Caco-2 (cell line): ENCODE measurements around the gene ZNG1F. TPM values are rescaled to one million over a fixed set of nuclear protein-coding genes. Genes with fewer than 3 reads are reported as not detected.
"Not testable (repeated sequence)": the region's sequence is repeated elsewhere in the genome, so short reads cannot be mapped to it uniquely, and the experiment has no call there.

Source experiments
- BruUV-seq: library from RNA; stranded (reverse); fragments of 400-500 nt; replicated peaks from 2 replicates; lab custom pipeline; 2021; lab: Mats Ljungman, UMichigan
- CTCF ChIA-PET: fragments of 300-600 bp; sonication (Branson Sonifier 250); formaldehyde crosslinking; loops from one replicate; lab custom pipeline; 2022; ENCODE audit warnings: antibody characterized with exemption; lab: Charles Lee
- POLR2A ChIA-PET: fragments of 300-600 bp; sonication (Branson Sonifier 250); formaldehyde crosslinking; loops from one replicate; lab custom pipeline; 2022; ENCODE audit warnings: antibody characterized with exemption; lab: Charles Lee
- DNase-seq, 2 experiments: peaks; one replicate each; pipeline versions ENCODE4 v3.0.0 to v3.0.0-alpha.2; 2020 to 2022
- H3K27me3 ChIP-seq: replicated peaks from 2 replicates; pipeline ENCODE4 v1.6.0; 2011; ENCODE audit warnings: low read length; ENCODE audit not compliant: control insufficient read depth, insufficient read depth
- H3K36me3 ChIP-seq: 2 replicates; pipeline ENCODE4 v1.5.1; 2011; ENCODE audit warnings: low read length; ENCODE audit not compliant: control insufficient read depth, insufficient read depth
- H3K4me1 ChIP-seq: fragments of 250-450 bp; sonication (Bioruptor Pico); 2 replicates; pipeline ENCODE4 v1.5.1; 2020; ENCODE audit warnings: mild to moderate bottlenecking
- H3K4me3 ChIP-seq: 2 replicates; pipeline ENCODE4 v1.5.1; 2011; ENCODE audit warnings: low read depth, mild to moderate bottlenecking, control low read depth, low read length
- H3K9me3 ChIP-seq: fragments of 250-450 bp; sonication (Bioruptor Pico); 2 replicates; pipeline ENCODE4 v1.5.1; 2020; ENCODE audit warnings: mild to moderate bottlenecking, moderate library complexity
- H3K27ac Mint-ChIP-seq: one replicate; pipeline ENCODE4 v1.8.0; 2022; ENCODE audit warnings: mixed read lengths; ENCODE audit not compliant: unreplicated experiment
- H3K27me3 Mint-ChIP-seq: one replicate; pipeline ENCODE4 v1.8.0; 2022; ENCODE audit warnings: mixed read lengths; ENCODE audit not compliant: insufficient read depth, unreplicated experiment
- H3K36me3 Mint-ChIP-seq: one replicate; pipeline ENCODE4 v1.8.0; 2022; ENCODE audit warnings: mild to moderate bottlenecking, mixed read lengths; ENCODE audit not compliant: insufficient read depth, unreplicated experiment
- H3K4me1 Mint-ChIP-seq: one replicate; pipeline ENCODE4 v1.8.0; 2022; ENCODE audit warnings: low read depth, mixed read lengths; ENCODE audit not compliant: unreplicated experiment
- H3K4me3 Mint-ChIP-seq: one replicate; pipeline ENCODE4 v1.8.0; 2022; ENCODE audit warnings: mild to moderate bottlenecking, moderate library complexity, mixed read lengths; ENCODE audit not compliant: unreplicated experiment
- H3K9me3 Mint-ChIP-seq: one replicate; pipeline ENCODE4 v1.8.0; 2022; ENCODE audit warnings: mixed read lengths; ENCODE audit not compliant: unreplicated experiment
- intact Hi-C: fragments of 100-400 bp; cut with micrococcal nuclease; formaldehyde crosslinking; loops from one replicate; pipeline ENCODE4 v1.10.0; 2022; ENCODE audit not compliant: unreplicated experiment
- total RNA-seq: library from RNA; stranded (reverse); gene quantifications from 2 replicates; pipeline ENCODE4 v1.2.3, GENCODE V29; 2022

The ZNG1F gene
- total RNA-seq, 1 experiment from 2014 or later: 4.9 TPM

- H3K36me3 ChIP-seq, CTCF ChIA-PET, H3K9me3 ChIP-seq, H3K4me3 ChIP-seq, H3K9me3 Mint-ChIP-seq, DNase-seq, H3K27me3 Mint-ChIP-seq, BruUV-seq, H3K27ac Mint-ChIP-seq, H3K36me3 Mint-ChIP-seq, H3K27me3 ChIP-seq, H3K4me1 Mint-ChIP-seq, intact Hi-C loops, H3K4me1 ChIP-seq, H3K4me3 Mint-ChIP-seq, POLR2A ChIA-PET: not testable (repeated sequence)
Observed at GRCh38 chr9:41110913-41111312, 78.2 kb downstream of the ZNG1F start.

DNA sequence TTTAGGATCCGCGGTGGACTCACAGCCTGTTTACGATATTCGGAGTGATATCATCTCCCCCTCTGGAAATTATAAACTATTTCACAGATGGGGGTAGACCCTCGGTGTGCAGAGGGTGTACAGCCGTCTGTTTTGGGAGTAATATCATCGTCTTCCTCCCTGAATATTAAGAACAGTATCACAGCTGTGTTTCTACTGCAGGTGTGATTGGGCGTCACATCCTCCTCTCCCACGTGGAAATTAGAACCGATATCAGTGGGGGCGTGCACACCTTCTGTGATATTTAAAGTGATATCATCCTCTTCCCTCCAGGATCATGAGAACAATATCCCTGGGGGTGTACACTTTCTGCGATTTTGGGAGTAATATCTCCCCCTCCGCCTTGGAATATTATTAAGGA, 79.9 kb downstream of the ZNG1F start:
- H3K9me3 Mint-ChIP-seq, H3K27ac Mint-ChIP-seq, H3K36me3 ChIP-seq, H3K9me3 ChIP-seq, H3K27me3 Mint-ChIP-seq, H3K4me3 Mint-ChIP-seq, POLR2A ChIA-PET, intact Hi-C loops, H3K27me3 ChIP-seq, DNase-seq, BruUV-seq, H3K4me1 ChIP-seq, CTCF ChIA-PET, H3K36me3 Mint-ChIP-seq, H3K4me3 ChIP-seq, H3K4me1 Mint-ChIP-seq: not testable (repeated sequence)

DNA sequence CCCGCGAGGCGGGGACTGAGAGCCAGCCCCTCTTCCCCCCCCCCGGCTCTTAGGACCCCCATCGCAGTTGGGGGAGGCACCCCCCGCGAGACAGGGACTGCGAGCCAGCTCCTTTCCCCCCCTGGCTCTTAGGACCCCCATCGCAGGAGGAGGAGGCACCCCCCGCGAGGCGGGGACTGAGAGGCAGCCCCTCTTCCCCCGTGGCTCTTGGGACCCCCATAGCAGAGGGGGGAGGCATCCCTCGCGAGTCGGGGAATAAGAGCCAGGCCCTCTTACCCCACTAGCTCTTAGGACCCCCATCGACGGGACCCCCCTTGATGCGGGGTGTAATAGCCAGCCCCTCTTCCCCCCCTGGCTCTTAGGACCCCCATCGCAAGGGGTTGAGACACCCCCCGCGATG, 80.3 kb downstream of the ZNG1F start:
- H3K9me3 ChIP-seq, H3K36me3 ChIP-seq, H3K4me3 Mint-ChIP-seq, CTCF ChIA-PET, POLR2A ChIA-PET, intact Hi-C loops, BruUV-seq, H3K9me3 Mint-ChIP-seq, H3K4me3 ChIP-seq, H3K4me1 Mint-ChIP-seq, DNase-seq, H3K27me3 Mint-ChIP-seq, H3K27me3 ChIP-seq, H3K4me1 ChIP-seq, H3K36me3 Mint-ChIP-seq, H3K27ac Mint-ChIP-seq: not testable (repeated sequence)

GRCh38 chr9:41106472-41107116, 82.5 kb downstream of the ZNG1F start:
- intact Hi-C loops, DNase-seq, H3K4me3 Mint-ChIP-seq, H3K9me3 ChIP-seq, H3K36me3 ChIP-seq, H3K36me3 Mint-ChIP-seq, H3K27me3 Mint-ChIP-seq, H3K4me1 Mint-ChIP-seq, CTCF ChIA-PET, H3K27me3 ChIP-seq, POLR2A ChIA-PET, H3K4me1 ChIP-seq, H3K4me3 ChIP-seq, H3K27ac Mint-ChIP-seq, H3K9me3 Mint-ChIP-seq, BruUV-seq: not testable (repeated sequence)

DNA sequence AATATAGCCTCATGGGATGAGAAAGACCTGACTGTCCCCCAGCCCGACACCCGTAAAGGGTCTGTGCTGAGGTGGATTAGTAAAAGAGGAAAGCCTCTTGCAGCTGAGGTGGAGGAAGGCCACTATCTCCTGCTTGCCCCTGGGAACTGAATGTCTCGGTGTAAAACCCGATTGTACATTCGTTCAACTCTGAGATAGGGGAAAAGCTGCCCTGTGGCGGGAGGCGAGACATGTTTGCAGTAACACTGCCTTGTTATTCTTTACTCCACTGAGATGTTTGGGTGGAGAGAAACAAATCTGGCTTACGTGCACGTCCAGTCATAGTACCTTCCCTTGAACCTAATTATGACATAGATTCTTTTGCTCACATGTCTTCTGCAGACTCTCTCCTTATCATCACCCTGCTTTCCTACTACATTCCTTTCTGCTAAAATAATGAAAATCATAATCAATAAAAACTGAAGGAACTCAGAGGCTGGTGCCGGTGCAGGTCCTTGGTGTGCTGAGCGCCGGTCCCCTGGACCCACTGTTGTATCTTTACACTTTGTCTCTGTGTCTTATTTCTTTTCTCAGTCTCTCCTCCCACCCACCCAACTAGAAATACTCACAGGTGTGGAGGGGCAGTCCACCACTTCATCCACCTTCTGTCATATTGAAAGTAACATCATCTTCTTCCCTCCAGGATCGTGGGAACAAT, 83.4 kb downstream of the ZNG1F start:
- H3K4me1 ChIP-seq, H3K27ac Mint-ChIP-seq, CTCF ChIA-PET, H3K36me3 ChIP-seq, H3K9me3 ChIP-seq, H3K27me3 ChIP-seq, H3K4me1 Mint-ChIP-seq, intact Hi-C loops, H3K36me3 Mint-ChIP-seq, H3K4me3 ChIP-seq, BruUV-seq, H3K27me3 Mint-ChIP-seq, POLR2A ChIA-PET, H3K9me3 Mint-ChIP-seq, H3K4me3 Mint-ChIP-seq, DNase-seq: not testable (repeated sequence)

GRCh38 chr9:41104542-41104941, 84.6 kb downstream of the ZNG1F start:
- CTCF ChIA-PET, H3K27me3 Mint-ChIP-seq, BruUV-seq: not testable (repeated sequence)

DNA sequence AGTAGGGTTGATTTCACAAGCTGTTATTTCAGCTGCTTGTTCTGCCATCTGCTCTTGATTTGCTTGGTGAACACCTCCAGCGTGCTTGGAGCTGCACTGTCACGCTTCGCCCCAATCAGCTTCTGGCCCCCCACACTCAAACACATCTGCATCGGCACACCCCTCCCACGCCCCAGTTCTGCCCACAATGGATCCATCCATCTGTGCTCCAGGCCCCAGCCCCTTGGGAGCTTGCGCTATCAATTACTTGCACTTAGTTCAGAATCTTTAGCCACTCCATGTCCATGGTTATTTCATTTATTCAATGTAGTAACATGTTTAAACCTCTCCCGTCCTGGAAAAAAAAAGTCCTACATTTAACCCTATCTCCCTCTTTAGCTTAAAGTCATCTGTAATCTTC, 88.6 kb downstream of the ZNG1F start:
- POLR2A ChIA-PET, BruUV-seq: not testable (repeated sequence)

More at GRCh38 chr9:41104542-41104941, 84.6 kb downstream of the ZNG1F start:
- H3K4me3 Mint-ChIP-seq, H3K27ac Mint-ChIP-seq, H3K4me1 Mint-ChIP-seq, H3K4me3 ChIP-seq, H3K4me1 ChIP-seq, H3K27me3 ChIP-seq, H3K9me3 ChIP-seq, DNase-seq, intact Hi-C loops, H3K36me3 ChIP-seq, POLR2A ChIA-PET, H3K36me3 Mint-ChIP-seq, H3K9me3 Mint-ChIP-seq: not testable (repeated sequence)

More for the DNA sequence above, 88.6 kb downstream of the ZNG1F start:
- H3K27ac Mint-ChIP-seq, H3K9me3 ChIP-seq, H3K27me3 ChIP-seq, H3K4me3 Mint-ChIP-seq, CTCF ChIA-PET, DNase-seq, H3K36me3 ChIP-seq, H3K36me3 Mint-ChIP-seq, H3K4me3 ChIP-seq, intact Hi-C loops, H3K27me3 Mint-ChIP-seq, H3K9me3 Mint-ChIP-seq, H3K4me1 ChIP-seq, H3K4me1 Mint-ChIP-seq: not testable (repeated sequence)
